ENCODE results near the gene OR9Q1. TPM values are rescaled to one million over a fixed set of nuclear protein-coding genes. Genes with fewer than 3 reads are reported as not detected.

The OR9Q1 gene
- total and polyA plus RNA-seq, 2 of the 8 experiments (the other 6 are each of a cell fraction or from before 2014, with no cell fraction given): not detected

GRCh38 chr11:57980201-57980600, 43.5 kb upstream of the OR9Q1 start:
- CTCF ChIA-PET (ENCODE audit: partially characterized antibody): no interaction called here
- no peaks in the 10 kb centered on the region for H3K9me3 ChIP-seq (ENCODE audit: insufficient read depth in 2 of 2, low read depth in 1 of 2, low read length in 1 of 2)
- H3K4me3 ChIP-seq (ENCODE audit: extremely low read depth in 1 of 4, insufficient read depth in 2 of 4, low read depth in 3 of 4, low read length in 4 of 4): no peak overlapping the region
- no peak overlapping the region for H2AFZ ChIP-seq (ENCODE audit: low read length)
- H2BK5ac ChIP-seq (ENCODE audit: low read depth, low read length): no peak overlapping the region
- H3K14ac ChIP-seq (ENCODE audit: insufficient read length): no peak overlapping the region
- H2AK5ac ChIP-seq (ENCODE audit: low read depth, low read length): no peak overlapping the region
- H2BK12ac ChIP-seq (ENCODE audit: low read depth, low read length): no peak overlapping the region
- H4K8ac ChIP-seq (ENCODE audit: extremely low read depth, insufficient read depth, low read length): no peak overlapping the region
- H4K91ac ChIP-seq (replicated peaks; ENCODE audit: insufficient read length, low read length): no peak overlapping the region
- POLR2A ChIA-PET (ENCODE audit: partially characterized antibody): no interaction called here
- no peaks in the 10 kb centered on the region for H3K27me3 ChIP-seq (replicated peaks in 1 of 4; ENCODE audit: control insufficient read depth in 3 of 4, extremely low read depth in 1 of 4, insufficient read depth in 3 of 4, low read length in 3 of 4)
- DNase-seq (ENCODE audit: low read depth in 1 of 2, low spot score in 2 of 2) (no peak), FAIRE-seq (no peak)
- H3K9ac ChIP-seq (replicated peaks in 1 of 4; ENCODE audit: extremely low read depth in 1 of 4, low read depth in 3 of 4, low read length in 3 of 4): no peak overlapping the region
- H3K4me2 ChIP-seq (ENCODE audit: insufficient read depth in 1 of 2, low read depth in 2 of 2, low read length in 2 of 2): no peak overlapping the region
- no peaks in the 10 kb centered on the region for H4K20me1 ChIP-seq (replicated peaks in 1 of 2; ENCODE audit: control insufficient read depth in 1 of 2, insufficient read depth in 2 of 2, low read length in 2 of 2)
- 89% methylated on average over 2 of the region's 2 CpGs; no CpG with 5 or more reads in 1 of the 2 experiments for WGBS, 2 experiments (ENCODE audit: extremely low coverage in 1 of 2, insufficient coverage in 1 of 2, insufficient read length in 1 of 2, insufficient replicate concordance in 2 of 2, low coverage in 1 of 2, low lambda C conversion rate in 2 of 2, missing lambda C conversion rate in 1 of 2)
- no peak overlapping the region for H4K5ac ChIP-seq (ENCODE audit: insufficient read length, low read depth, low read length)
- H2BK120ac ChIP-seq (replicated peaks; ENCODE audit: low read depth, low read length): no peak overlapping the region
- H3K23ac ChIP-seq (ENCODE audit: insufficient read length): no peak overlapping the region
- no peak overlapping the region for H3K4ac ChIP-seq (replicated peaks; ENCODE audit: insufficient read length, low read depth, low read length)
- H3K79me2 ChIP-seq (ENCODE audit: control insufficient read depth in 1 of 2, insufficient read depth in 2 of 2, low read length in 2 of 2): no peaks in the 10 kb centered on the region
- TF ChIP-seq RAD21 (IDR thresholded peaks at IDR 0.05 in 1 of 2, conservative IDR thresholded peaks at IDR 0.05 in 1 of 2; ENCODE audit: low read depth in 2 of 2, low read length in 2 of 2): no peak
- no peak for TF ChIP-seq E2F6 (IDR thresholded peaks at IDR 0.05)
- no peak for TF ChIP-seq USF2 (IDR thresholded peaks at IDR 0.05; ENCODE audit: low read length)
- no peak for TF ChIP-seq TAF1 (IDR thresholded peaks at IDR 0.05; ENCODE audit: low read depth, low read length)
- TF ChIP-seq MAFK (IDR thresholded peaks at IDR 0.05; ENCODE audit: low read depth, low read length): no peak
- no peak for TF ChIP-seq CREB1 (IDR thresholded peaks at IDR 0.05)
- no peak for TF ChIP-seq POLR2A (IDR thresholded peaks at IDR 0.05; ENCODE audit: control extremely low read depth in 1 of 2, low read depth in 2 of 2, low read length in 2 of 2)
- TF ChIP-seq FOSL1 (IDR thresholded peaks at IDR 0.05; ENCODE audit: insufficient read depth, low read depth, low read length): no peak
- H3K4me1 ChIP-seq (replicated peaks in 1 of 4; ENCODE audit: control insufficient read depth in 3 of 4, insufficient read depth in 4 of 4, low read length in 3 of 4): peaks cover 0 to 2% (median 0%) of the 10 kb centered on the region in 4 experiments; a peak in 2 of 7 replicates
- no peaks in the 10 kb centered on the region for H3K79me1 ChIP-seq (ENCODE audit: low read depth, low read length)
- H3K27ac ChIP-seq (ENCODE audit: low read depth, low read length): no peak overlapping the region
- no peaks in the 10 kb centered on the region for H3K23me2 ChIP-seq (ENCODE audit: low read depth, low read length)
- no peak overlapping the region for H2BK15ac ChIP-seq (ENCODE audit: low read length)
- H3K56ac ChIP-seq (replicated peaks; ENCODE audit: insufficient read length, low read depth, low read length): no peak overlapping the region
- H3K18ac ChIP-seq (ENCODE audit: extremely low read depth, low read length): no peak overlapping the region
- no peak overlapping the region for H2BK20ac ChIP-seq (ENCODE audit: low read length)
- H3K36me3 ChIP-seq (ENCODE audit: control insufficient read depth in 2 of 4, insufficient read depth in 4 of 4, low read length in 3 of 4): no peaks in the 10 kb centered on the region
